Right lobe of liver (tissue), 6 donors: ENCODE results near the gene SRPK3. TPM values are rescaled to one million over a fixed set of nuclear protein-coding genes. Genes with fewer than 3 reads are reported as not detected.
"Not testable (repeated sequence)": the region's sequence is repeated elsewhere in the genome, so short reads cannot be mapped to it uniquely, and the experiment has no call there.

Experiments used
- ATAC-seq, 4 donors: fragments of 200-7000 bp; cut with Tn5 transposase; one replicate each; pipeline ENCODE4 v1.9.1; 2020; ENCODE audit warnings: mild to moderate bottlenecking in 4 of 4, moderate library complexity in 4 of 4
- DNase-seq, 3 donors: peaks; one replicate each; pipeline ENCODE4 v3.0.0-alpha.2; 2020
- H3K27ac ChIP-seq, 3 donors: fragments of 200-600 bp; one replicate each; pipeline ENCODE4 v1.8.0; 2022
- H3K27me3 ChIP-seq, 2 donors: fragments of 200-600 bp; one replicate each; pipeline ENCODE4 v1.8.0; 2022
- H3K36me3 ChIP-seq, 4 donors: fragments of 200-600 bp; sonication (generic) in 1 of 4; one replicate each; pipeline versions ENCODE4 v1.5.1 to v1.8.0; 2017 to 2022; ENCODE audit warnings: control low read depth in 1 of 4
- H3K4me1 ChIP-seq, 4 donors: fragments of 200-600 bp; sonication (generic) in 1 of 4; one replicate each; pipeline versions ENCODE4 v1.5.1 to v1.8.0; 2017 to 2022; ENCODE audit warnings: control low read depth in 1 of 4
- H3K4me3 ChIP-seq, 3 donors: fragments of 200-600 bp; one replicate each; pipeline ENCODE4 v1.8.0; 2022
- H3K9me3 ChIP-seq, 4 donors: fragments of 200-600 bp; sonication (generic) in 1 of 4; one replicate each; pipeline versions ENCODE4 v1.5.1 to v1.8.0; 2017 to 2022; ENCODE audit warnings: control low read depth in 1 of 4
- CTCF ChIP-seq, 4 donors: fragments of 200-600 bp in 3 of 4; fragments of 450-650 bp in 1 of 4; IDR thresholded peaks; one replicate each; pipeline versions ENCODE4 v1.5.1 to v1.8.0; 2016 to 2022; ENCODE audit warnings: antibody characterized with exemption in 4 of 4, mild to moderate bottlenecking in 2 of 4
- POLR2A ChIP-seq: fragments of 450-650 bp; IDR thresholded peaks from one replicate; pipeline ENCODE4 v1.6.1; 2017; ENCODE audit warnings: antibody characterized with exemption, mild to moderate bottlenecking
- WGBS: methylation state at CpG from one replicate; pipeline ENCODE4 v1.1.6; 2018; ENCODE audit warnings: low coverage, low lambda C conversion rate; ENCODE audit not compliant: insufficient coverage; ENCODE audit errors: missing lambda C conversion rate; 5-methylcytosine and 5-hydroxymethylcytosine counted together
- intact Hi-C, 2 donors: fragments of 100-400 bp; cut with DNase I; formaldehyde crosslinking; loops; one replicate each; pipeline versions ENCODE4 v1.11.2 to v1.14.1; 2022
- total RNA-seq, 6 experiments: library from RNA; depleted of rRNA in 2 of 6; stranded (reverse); fragments of >200 nt in 2 of 6; fragmentation: NEBNext Ultra II Directional in 3 of 6; extraction: Animal tissue kit (Norgen Biotek cat#: 25700) in 3 of 6; gene quantifications; one replicate each; pipeline versions ENCODE4 v1.1.0 to v1.2.4, GENCODE V29; 2016 to 2023
- donor health status: DM: no; HTN: yes; CAD: no.
- donor health status: DM: no; HTN: no; CAD: no.
- donor health status: DM: no; HTN: no; CAD: no.
- donor health status: DM: no; HTN: yes; CAD: no.
- donor health status: DM: no; HTN: yes; CAD: no.

Gene SRPK3
- total RNA-seq, 6 experiments from 2014 or later = not detected

GRCh38 chrX:153741446-153741845 is 39.4 kb upstream of the SRPK3 start:
- DNase-seq (no peak), ATAC-seq (no peak)
- H3K36me3 ChIP-seq = peaks cover 0 to 7% (median 0%) of the 10 kb centered on the region in 4 donors
- H3K9me3 ChIP-seq = no peaks in the 10 kb centered on the region
- intact Hi-C loops = no loop called here
- no peak for TF ChIP-seq POLR2A
- TF ChIP-seq CTCF (IDR thresholded peaks at IDR 0.05) = no peak
- H3K4me1 ChIP-seq = no peaks in the 10 kb centered on the region
- WGBS = no CpG with 5 or more reads among the region's 14 CpGs
- no peak overlapping the region for H3K27ac ChIP-seq
- H3K4me3 ChIP-seq = no peak overlapping the region
- no peaks in the 10 kb centered on the region for H3K27me3 ChIP-seq

GRCh38 chrX:153742111-153742510 is 38.7 kb upstream of the SRPK3 start:
- 80% methylated on average over 1 of the region's 14 CpGs for WGBS
- H3K36me3 ChIP-seq, DNase-seq, ATAC-seq, H3K27me3 ChIP-seq, H3K4me1 ChIP-seq, intact Hi-C loops, H3K27ac ChIP-seq, H3K4me3 ChIP-seq, H3K9me3 ChIP-seq: not testable (repeated sequence)

- H3K4me1 ChIP-seq, H3K36me3 ChIP-seq, DNase-seq, ATAC-seq, intact Hi-C loops, H3K4me3 ChIP-seq, H3K9me3 ChIP-seq, H3K27ac ChIP-seq, H3K27me3 ChIP-seq: not testable (repeated sequence)
- 74% methylated on average over 6 of the region's 32 CpGs for WGBS
Observed at GRCh38 chrX:153742796-153743467, 37.9 kb upstream of the SRPK3 start.

- DNase-seq = peak in 1 of 3 donors; percentile 49
- intact Hi-C loops, ATAC-seq, H3K4me1 ChIP-seq, H3K9me3 ChIP-seq, H3K27ac ChIP-seq, H3K4me3 ChIP-seq, H3K27me3 ChIP-seq, H3K36me3 ChIP-seq: not testable (repeated sequence)
- 40% methylated on average over 2 of the region's 35 CpGs for WGBS
Observed at GRCh38 chrX:153743468-153744209, 37.2 kb upstream of the SRPK3 start.

GRCh38 chrX:153744210-153745066 is 36.4 kb upstream of the SRPK3 start:
- H3K4me3 ChIP-seq = no peak overlapping the region
- DNase-seq = peak in 1 of 3 donors; percentile 21
- WGBS = 26% methylated on average over 16 of the region's 38 CpGs

GRCh38 chrX:153745067-153745433 is 35.8 kb upstream of the SRPK3 start:
- H3K4me3 ChIP-seq, ATAC-seq, H3K36me3 ChIP-seq, intact Hi-C loops, H3K27ac ChIP-seq, H3K4me1 ChIP-seq, H3K27me3 ChIP-seq, DNase-seq, H3K9me3 ChIP-seq: not testable (repeated sequence)
- 43% methylated on average over 6 of the region's 12 CpGs for WGBS

More at GRCh38 chrX:153744210-153745066, 36.4 kb upstream of the SRPK3 start:
- ATAC-seq = no peak
- Histone ChIP-seq H3K27me3 (no peaks in the 10 kb centered on the region), H3K9me3 (no peaks in the 10 kb centered on the region), H3K36me3 (no peaks in the 10 kb centered on the region), H3K4me1 (no peaks in the 10 kb centered on the region), H3K27ac (no peak overlapping the region)
- TF ChIP-seq POLR2A (no peak), CTCF (IDR thresholded peaks at IDR 0.05) (no peak)
- intact Hi-C loops = no loop called here
